ENCODE measurements around the gene MGST2.
"Not testable (repeated sequence)": the region's sequence is repeated elsewhere in the genome, so short reads cannot be mapped to it uniquely, and the experiment has no call there.

Gene MGST2

GRCh38 chr4:139625482-139625881 lies 40.1 kb upstream of the MGST2 start:
- no peak overlapping the region for H3K4me3 ChIP-seq (ENCODE audit: low read depth, low read length)
- no peak for DNase-seq (ENCODE audit: low read depth)
- TF ChIP-seq CTCF (IDR thresholded peaks at IDR 0.05; ENCODE audit: control insufficient read depth, extremely low read depth, insufficient read depth), result no peak

- DNase-seq (ENCODE audit: low read depth), result no peak
- H3K4me3 ChIP-seq (ENCODE audit: low read depth, low read length), result no peak overlapping the region
- TF ChIP-seq CTCF (IDR thresholded peaks at IDR 0.05; ENCODE audit: control insufficient read depth, extremely low read depth, insufficient read depth), result no peak
Observed at GRCh38 chr4:139628184-139629012, 37.2 kb upstream of the MGST2 start.

- no peak overlapping the region for H3K4me3 ChIP-seq (ENCODE audit: low read depth, low read length)
- DNase-seq (ENCODE audit: low read depth), result no peak
- TF ChIP-seq CTCF (IDR thresholded peaks at IDR 0.05; ENCODE audit: control insufficient read depth, extremely low read depth, insufficient read depth), result no peak
Observed at GRCh38 chr4:139629436-139630125, 36.0 kb upstream of the MGST2 start.

- DNase-seq (ENCODE audit: low read depth), result no peak
- no peak overlapping the region for H3K4me3 ChIP-seq (ENCODE audit: low read depth, low read length)
- no peak for TF ChIP-seq CTCF (IDR thresholded peaks at IDR 0.05; ENCODE audit: control insufficient read depth, extremely low read depth, insufficient read depth)
Observed at GRCh38 chr4:139630126-139630495, 35.5 kb upstream of the MGST2 start.

GRCh38 chr4:139630991-139631390 lies 34.6 kb upstream of the MGST2 start:
- no peak for TF ChIP-seq CTCF (IDR thresholded peaks at IDR 0.05; ENCODE audit: control insufficient read depth, extremely low read depth, insufficient read depth)
- no peak for DNase-seq (ENCODE audit: low read depth)
- no peak overlapping the region for H3K4me3 ChIP-seq (ENCODE audit: low read depth, low read length)

- TF ChIP-seq CTCF (IDR thresholded peaks at IDR 0.05; ENCODE audit: control insufficient read depth, extremely low read depth, insufficient read depth), result no peak
- no peak for DNase-seq (ENCODE audit: low read depth)
- H3K4me3 ChIP-seq (ENCODE audit: low read depth, low read length), result no peak overlapping the region
Observed at GRCh38 chr4:139631791-139632190, 33.8 kb upstream of the MGST2 start.

- H3K4me3 ChIP-seq (ENCODE audit: low read depth, low read length); DNase-seq (ENCODE audit: low read depth): not testable (repeated sequence)
Observed at GRCh38 chr4:139632739-139633138, 32.9 kb upstream of the MGST2 start.
